ENCODE measurements around the gene TMED9. TPM values are rescaled to one million over a fixed set of nuclear protein-coding genes. Genes with fewer than 3 reads are reported as not detected.
"Not testable (repeated sequence)": the region's sequence is repeated elsewhere in the genome, so short reads cannot be mapped to it uniquely, and the experiment has no call there.

TMED9 gene
- total RNA-seq, 6 donors from 2014 or later: 28.3 to 187 (median 110) TPM

GRCh38 chr5:177612215-177612673, 20.2 kb downstream of the TMED9 start:
- no peak for TF ChIP-seq POLR2AphosphoS5 (IDR thresholded peaks at IDR 0.05)
- no peak for TF ChIP-seq EP300 (IDR thresholded peaks at IDR 0.05)
- no peak for TF ChIP-seq CTCF (IDR thresholded peaks at IDR 0.05)
- no peak for TF ChIP-seq POLR2A (IDR thresholded peaks at IDR 0.05)
- Histone ChIP-seq H3K27ac (no peak overlapping the region), H3K4me3 (no peak overlapping the region), H3K4me1 (peaks cover 3 to 6% (median 4%) of the 10 kb centered on the region in 4 donors), H3K9me3 (no peaks in the 10 kb centered on the region), H3K36me3 (peaks cover 0 to 12% (median 6%) of the 10 kb centered on the region in 4 donors), H3K27me3 (no peaks in the 10 kb centered on the region)
- 82 to 84% methylated on average over 6 of the region's 6 CpGs for WGBS, 2 donors
- DNase-seq: no peak
- no peak for ATAC-seq (ENCODE audit: low FRiP score in 2 of 2)

- Histone ChIP-seq H3K4me1 (no peaks in the 10 kb centered on the region), H3K4me3 (no peak overlapping the region), H3K27me3 (no peaks in the 10 kb centered on the region), H3K36me3 (peaks cover 9 to 69% (median 28%) of the 10 kb centered on the region in 4 donors), H3K27ac (no peak overlapping the region), H3K9me3 (no peaks in the 10 kb centered on the region)
- ATAC-seq (ENCODE audit: low FRiP score in 2 of 2): no peak
- no peak for DNase-seq
- no peak for TF ChIP-seq POLR2A (IDR thresholded peaks at IDR 0.05)
- TF ChIP-seq EP300 (IDR thresholded peaks at IDR 0.05): no peak
- no peak for TF ChIP-seq POLR2AphosphoS5 (IDR thresholded peaks at IDR 0.05)
- no peak for TF ChIP-seq CTCF (IDR thresholded peaks at IDR 0.05)
- 72 to 83% methylated on average over 2 of the region's 2 CpGs for WGBS, 2 donors
These were observed 28.6 kb downstream of the TMED9 start for GRCh38 chr5:177620560-177620959.

- DNase-seq; H3K4me1 ChIP-seq; ATAC-seq (ENCODE audit: low FRiP score in 2 of 2); H3K4me3 ChIP-seq; H3K27ac ChIP-seq; H3K9me3 ChIP-seq; H3K27me3 ChIP-seq: not testable (repeated sequence)
- peaks cover 0 to 58% (median 17%) of the 10 kb centered on the region in 4 donors for H3K36me3 ChIP-seq
- WGBS, 2 donors: 95 to 100% methylated on average over 10 of the region's 10 CpGs
These were observed 32.2 kb downstream of the TMED9 start for GRCh38 chr5:177624172-177624571.

- DNase-seq; H3K27me3 ChIP-seq; ATAC-seq (ENCODE audit: low FRiP score in 2 of 2); H3K4me3 ChIP-seq; H3K9me3 ChIP-seq; H3K4me1 ChIP-seq; H3K27ac ChIP-seq: not testable (repeated sequence)
- H3K36me3 ChIP-seq: peaks cover 0 to 18% (median 1%) of the 10 kb centered on the region in 4 donors
These were observed 38.2 kb downstream of the TMED9 start for GRCh38 chr5:177630186-177630585.

GRCh38 chr5:177634912-177635311, 42.9 kb downstream of the TMED9 start:
- not testable (repeated sequence) for H3K9me3 ChIP-seq; H3K4me3 ChIP-seq; H3K36me3 ChIP-seq; DNase-seq; ATAC-seq (ENCODE audit: low FRiP score in 2 of 2); H3K27ac ChIP-seq; H3K27me3 ChIP-seq; H3K4me1 ChIP-seq
- 95% methylated on average over 3 of the region's 3 CpGs for WGBS, 2 donors

- not testable (repeated sequence) for H3K36me3 ChIP-seq; H3K4me1 ChIP-seq; H3K9me3 ChIP-seq; H3K4me3 ChIP-seq; ATAC-seq (ENCODE audit: low FRiP score in 2 of 2); H3K27me3 ChIP-seq; H3K27ac ChIP-seq; DNase-seq
- no CpG with 5 or more reads among the region's 1 CpG for WGBS, 2 donors
These were observed 53.5 kb downstream of the TMED9 start for GRCh38 chr5:177645462-177645861.

Other genes with a start within 250 kb of the TMED9 start
- 100 to 1,000 TPM; 134 to 263 (median 177) TPM for gene LMAN2, start 240.5 kb upstream of the TMED9 start, total RNA-seq
- 10 to 100 TPM; 11.9 to 39.1 (median 26.6) TPM for gene RGS14, start 234.3 kb upstream of the TMED9 start, total RNA-seq
- gene SLC34A1, start 207.8 kb upstream of the TMED9 start, total RNA-seq: not detected
- gene PFN3, start 191.5 kb upstream of the TMED9 start, total RNA-seq: not detected
- gene F12, start 182.6 kb upstream of the TMED9 start, total RNA-seq: 1 to 10 TPM in 4 of 6 donors, under 1 TPM in 1, not detected in 1; 0.91 to 7.8 (median 2.1) TPM
- 10 to 100 TPM; 26.8 to 85.9 (median 56.6) TPM for gene GRK6, start 165.5 kb upstream of the TMED9 start, total RNA-seq
- gene PRR7, start 145.4 kb upstream of the TMED9 start, total RNA-seq: 1 to 10 TPM; 1.6 to 9.2 (median 3.4) TPM
- gene DBN1, start 118.6 kb upstream of the TMED9 start, total RNA-seq: 10 to 100 TPM; 17.0 to 55.6 (median 30.1) TPM
- gene PDLIM7, start 94.6 kb upstream of the TMED9 start, total RNA-seq: 100 to 1,000 TPM in 1 of 6 donors, 10 to 100 TPM in 5; 32.0 to 142 (median 75.8) TPM
- gene DOK3, start 82.4 kb upstream of the TMED9 start, total RNA-seq: 100 to 1,000 TPM in 1 of 6 donors, 10 to 100 TPM in 5; 17.4 to 113 (median 75.9) TPM
- gene DDX41, start 75.2 kb upstream of the TMED9 start, total RNA-seq: 100 to 1,000 TPM in 2 of 6 donors, 10 to 100 TPM in 4; 82.0 to 150 (median 91.9) TPM
- 100 to 1,000 TPM in 2 of 6 donors, 10 to 100 TPM in 4; 45.1 to 421 (median 91.4) TPM for gene FAM193B, start 37.6 kb upstream of the TMED9 start, total RNA-seq
- gene B4GALT7, start 7.9 kb downstream of the TMED9 start, total RNA-seq: 10 to 100 TPM; 17.2 to 30.4 (median 23.0) TPM
- gene FAM153A, start 190.7 kb downstream of the TMED9 start, total RNA-seq: 10 to 100 TPM in 1 of 6 donors, 1 to 10 TPM in 5; 3.5 to 31.4 (median 5.1) TPM

All from upper lobe of left lung (tissue), 6 donors.